Stimulated activated memory B cell treated with anti-CD40 and anti-IgM and Interleukin-4, amounts not matched to agents 10 μg/mL and 1 μg/mL and 100 μg/mL, for 72 hours (primary cell): ENCODE results near the gene HEMGN.
"Not testable (repeated sequence)": the region's sequence is repeated elsewhere in the genome, so short reads cannot be mapped to it uniquely, and the experiment has no call there.

Source experiments
- ATAC-seq: fragments of 150-1000 bp; cut with Tn5 transposase; 2 replicates; pipeline ENCODE4 v1.10.0; 2021
- H3K27ac Mint-ChIP-seq: one replicate; pipeline ENCODE4 v1.8.0; 2022; ENCODE audit warnings: mild to moderate bottlenecking, mixed read lengths
- H3K27me3 Mint-ChIP-seq: one replicate; pipeline ENCODE4 v1.8.0; 2022; ENCODE audit warnings: mixed read lengths
- H3K36me3 Mint-ChIP-seq: one replicate; pipeline ENCODE4 v1.8.0; 2022; ENCODE audit warnings: mixed read lengths
- H3K4me1 Mint-ChIP-seq: one replicate; pipeline ENCODE4 v1.8.0; 2022; ENCODE audit warnings: mixed read lengths
- H3K4me3 Mint-ChIP-seq: one replicate; pipeline ENCODE4 v1.8.0; 2022; ENCODE audit warnings: mild to moderate bottlenecking, moderate library complexity, mixed read lengths
- H3K9me3 Mint-ChIP-seq: one replicate; pipeline ENCODE4 v1.8.0; 2022; ENCODE audit warnings: mixed read lengths

HEMGN gene

DNA sequence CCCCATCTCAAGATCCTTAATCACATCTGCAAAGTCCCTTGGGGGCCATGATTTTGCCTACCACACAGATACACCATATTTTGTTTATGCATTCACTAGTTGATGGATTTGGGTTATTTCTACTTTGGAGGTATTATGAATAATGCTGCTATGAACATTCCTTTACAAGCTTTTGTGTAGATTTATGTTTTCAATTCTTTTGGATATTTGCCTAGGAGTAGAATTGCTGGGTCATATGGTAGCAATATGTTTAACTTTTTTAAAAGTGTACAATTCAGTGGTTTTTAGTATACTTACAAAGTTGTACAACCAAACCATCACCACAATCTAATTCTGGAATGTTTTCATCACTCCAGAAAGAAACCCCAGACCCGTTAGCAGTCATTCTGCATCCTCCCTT is 37.4 kb upstream of the HEMGN start:
- Mint-ChIP-seq H3K27ac (no peak overlapping the region), H3K9me3 (peaks cover 3% of the 10 kb centered on the region), H3K4me3 (no peak overlapping the region), H3K4me1 (no peaks in the 10 kb centered on the region), H3K36me3 (no peaks in the 10 kb centered on the region), H3K27me3 (peaks cover 9% of the 10 kb centered on the region)
- ATAC-seq, result no peak

DNA sequence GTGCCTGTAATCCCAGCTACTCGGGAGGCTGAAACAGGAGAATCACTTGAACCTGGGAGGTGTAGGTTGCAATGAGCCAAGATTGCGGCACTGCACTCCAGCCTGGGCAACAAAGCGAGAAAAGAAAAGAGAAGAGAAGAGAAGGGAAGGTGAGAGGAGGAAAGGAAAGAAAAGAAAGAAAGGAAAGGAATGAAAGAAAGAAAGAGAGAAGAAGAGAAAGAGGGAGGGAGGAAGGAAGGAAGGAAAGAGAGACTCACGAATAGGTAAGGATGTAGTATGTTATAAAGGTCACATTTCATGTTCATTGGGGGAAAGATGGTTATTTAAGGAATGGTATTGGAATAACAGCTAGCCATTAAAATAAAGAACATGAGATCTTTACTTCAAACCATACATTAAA is 34.8 kb upstream of the HEMGN start:
- H3K4me3 Mint-ChIP-seq, result no peak overlapping the region
- H3K9me3 Mint-ChIP-seq, result peaks cover 3% of the 10 kb centered on the region
- ATAC-seq, result no peak
- no peaks in the 10 kb centered on the region for H3K4me1 Mint-ChIP-seq
- no peaks in the 10 kb centered on the region for H3K36me3 Mint-ChIP-seq
- H3K27ac Mint-ChIP-seq, result no peak overlapping the region
- peaks cover 9% of the 10 kb centered on the region for H3K27me3 Mint-ChIP-seq

DNA sequence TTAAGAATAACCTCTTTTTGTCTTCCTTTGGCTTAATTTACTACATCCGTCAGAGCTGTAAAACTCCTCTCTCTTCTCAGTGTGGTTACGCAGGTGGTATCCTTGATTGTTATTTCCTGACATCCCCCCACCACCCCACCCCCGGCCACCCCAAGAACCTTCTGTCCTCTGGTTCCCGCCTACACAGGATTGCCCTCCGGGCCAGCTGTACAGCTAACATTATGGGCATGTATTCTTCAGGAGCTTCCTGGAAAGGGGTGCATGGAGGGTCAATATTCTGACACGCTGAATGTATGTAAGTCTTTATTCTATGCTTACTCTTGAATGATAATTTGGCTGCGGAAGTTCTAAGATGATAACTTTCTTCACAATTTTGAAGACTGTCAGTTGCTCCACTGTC is 32.2 kb upstream of the HEMGN start:
- Mint-ChIP-seq H3K36me3 (no peaks in the 10 kb centered on the region), H3K27me3 (peaks cover 9% of the 10 kb centered on the region), H3K4me3 (no peak overlapping the region), H3K4me1 (no peaks in the 10 kb centered on the region), H3K9me3 (peaks cover 2% of the 10 kb centered on the region), H3K27ac (no peak overlapping the region)
- ATAC-seq, result no peak

DNA sequence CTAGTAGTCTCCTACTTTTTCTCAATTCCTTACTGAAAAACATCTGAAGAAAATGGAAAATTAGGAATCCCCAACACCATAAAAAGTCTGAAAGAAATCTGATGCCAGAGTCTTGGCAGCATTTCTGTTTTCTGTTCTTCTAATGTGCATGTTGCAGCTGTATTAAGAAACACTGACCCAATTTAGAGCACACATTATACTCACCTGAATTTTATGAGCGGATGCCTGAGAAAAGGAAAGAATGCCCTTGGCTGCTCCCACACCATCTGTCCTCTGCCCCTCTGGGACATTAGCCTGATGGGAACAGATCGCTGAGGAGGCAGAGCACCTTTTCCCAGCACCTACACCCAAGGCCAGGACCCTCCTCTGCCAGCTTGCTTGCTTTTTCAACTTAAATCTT is 31.0 kb upstream of the HEMGN start:
- ATAC-seq, result no peak
- Mint-ChIP-seq H3K4me3 (no peak overlapping the region), H3K36me3 (no peaks in the 10 kb centered on the region), H3K9me3 (no peaks in the 10 kb centered on the region), H3K27me3 (peaks cover 9% of the 10 kb centered on the region), H3K27ac (no peak overlapping the region), H3K4me1 (no peaks in the 10 kb centered on the region)

DNA sequence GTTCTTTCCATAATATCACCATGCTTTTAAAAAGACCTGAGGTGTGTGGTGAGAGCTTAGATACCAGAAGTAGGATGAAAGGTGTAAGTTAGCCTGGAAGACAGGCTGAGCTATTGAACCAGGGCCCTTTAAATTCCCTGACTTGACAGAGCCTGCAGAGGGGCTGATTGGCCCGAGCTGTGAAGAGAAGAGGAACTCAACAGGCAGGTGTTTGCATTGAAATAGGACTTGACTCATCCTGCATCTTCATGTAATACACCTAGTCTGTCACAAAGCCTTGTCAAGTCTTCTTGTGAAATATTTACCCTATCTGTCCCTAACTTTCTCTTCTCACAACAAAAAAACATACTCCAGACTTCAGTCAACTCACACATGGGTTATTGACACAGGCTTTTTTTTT is 28.5 kb upstream of the HEMGN start:
- Mint-ChIP-seq H3K4me3 (no peak overlapping the region), H3K9me3 (no peaks in the 10 kb centered on the region), H3K27me3 (no peaks in the 10 kb centered on the region), H3K36me3 (no peaks in the 10 kb centered on the region), H3K27ac (no peak overlapping the region), H3K4me1 (no peaks in the 10 kb centered on the region)
- ATAC-seq, result no peak

DNA sequence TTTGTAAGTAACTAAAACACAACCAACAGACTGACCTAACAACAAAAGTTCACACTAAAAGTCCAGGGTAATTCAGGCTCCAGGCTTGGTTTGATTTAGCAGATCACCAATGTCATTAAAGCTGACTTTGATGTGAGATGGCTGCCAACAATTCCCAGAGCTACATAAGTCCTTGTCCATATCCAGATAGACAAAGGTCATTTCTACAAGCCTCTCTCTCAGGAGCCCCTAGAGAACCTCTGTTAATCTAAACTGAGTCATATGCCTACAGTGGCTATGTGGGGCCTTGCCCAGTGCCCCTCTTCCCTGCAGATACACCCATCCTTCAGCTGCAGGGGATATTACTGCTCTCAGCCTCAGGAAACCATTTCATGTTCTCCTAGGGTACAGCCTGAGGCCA is 26.9 kb upstream of the HEMGN start:
- Mint-ChIP-seq H3K27me3 (no peaks in the 10 kb centered on the region), H3K4me1 (no peaks in the 10 kb centered on the region), H3K27ac (no peak overlapping the region), H3K4me3 (no peak overlapping the region), H3K36me3 (no peaks in the 10 kb centered on the region), H3K9me3 (no peaks in the 10 kb centered on the region)
- no peak for ATAC-seq

DNA sequence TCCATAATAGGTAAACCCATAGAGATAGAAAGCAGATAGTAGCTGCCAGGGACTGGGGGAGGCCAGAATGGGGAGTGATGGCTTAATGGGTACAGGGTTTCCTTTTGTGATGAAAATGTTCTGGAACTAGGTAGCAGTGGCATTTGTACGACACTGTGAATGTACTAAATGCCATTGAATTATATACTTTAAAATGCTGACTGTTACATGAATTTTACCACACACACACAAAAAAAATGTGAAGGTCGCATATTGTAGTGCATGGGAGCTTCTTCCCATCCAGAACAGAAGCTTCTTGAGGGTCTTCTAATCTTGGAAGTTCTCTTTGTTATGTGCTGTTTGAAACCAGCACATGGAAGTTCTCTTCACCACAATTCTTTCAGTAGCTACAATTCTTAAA is 25.3 kb upstream of the HEMGN start:
- no peaks in the 10 kb centered on the region for H3K27me3 Mint-ChIP-seq
- H3K27ac Mint-ChIP-seq, result no peak overlapping the region
- no peaks in the 10 kb centered on the region for H3K9me3 Mint-ChIP-seq
- H3K4me3 Mint-ChIP-seq, result no peak overlapping the region
- H3K4me1 Mint-ChIP-seq, result no peaks in the 10 kb centered on the region
- no peak for ATAC-seq
- no peaks in the 10 kb centered on the region for H3K36me3 Mint-ChIP-seq

DNA sequence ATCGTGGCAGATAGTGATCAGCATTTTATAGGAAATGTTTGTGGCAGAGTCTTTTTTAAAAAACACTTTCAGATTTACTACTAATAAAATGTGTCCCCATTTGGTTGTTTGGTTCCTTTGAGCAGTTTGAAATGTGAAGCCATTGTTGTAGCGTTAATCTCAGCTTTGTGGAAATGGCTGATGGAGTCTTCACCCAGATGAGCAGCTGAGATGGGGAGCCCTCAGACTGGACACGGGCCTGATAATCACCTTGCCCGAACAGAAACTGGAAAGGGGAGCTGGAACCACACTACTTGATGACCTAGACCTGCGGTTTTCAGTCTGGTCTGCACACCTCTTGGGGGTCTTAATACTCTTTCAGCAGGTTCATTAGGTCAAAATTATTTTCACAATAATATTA is 24.6 kb upstream of the HEMGN start:
- Mint-ChIP-seq H3K36me3 (no peaks in the 10 kb centered on the region), H3K27ac (no peak overlapping the region), H3K27me3 (no peaks in the 10 kb centered on the region), H3K9me3 (no peaks in the 10 kb centered on the region), H3K4me1 (no peaks in the 10 kb centered on the region), H3K4me3 (no peak overlapping the region)
- no peak for ATAC-seq

DNA sequence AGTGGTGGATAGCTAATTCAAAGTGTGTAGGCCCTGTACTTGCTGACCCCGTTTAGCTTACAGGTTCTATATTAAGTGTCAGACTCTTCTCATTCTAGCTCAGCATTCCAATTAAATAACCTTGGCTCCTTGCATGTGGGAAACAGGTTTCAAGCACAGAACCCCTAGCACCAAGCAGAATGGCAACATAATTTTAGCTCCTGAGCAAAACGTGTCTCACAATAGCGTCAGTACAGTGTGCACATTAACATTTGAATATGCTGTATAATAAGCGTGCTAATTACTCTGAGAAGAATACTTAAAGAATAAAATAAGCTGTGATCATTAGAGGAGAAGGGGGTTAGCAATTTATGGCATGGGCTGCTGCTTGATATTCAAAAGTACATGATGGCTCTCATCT is 24.2 kb upstream of the HEMGN start:
- no peak overlapping the region for H3K4me3 Mint-ChIP-seq
- H3K4me1 Mint-ChIP-seq, result no peaks in the 10 kb centered on the region
- ATAC-seq, result no peak
- no peak overlapping the region for H3K27ac Mint-ChIP-seq
- no peaks in the 10 kb centered on the region for H3K9me3 Mint-ChIP-seq
- no peaks in the 10 kb centered on the region for H3K36me3 Mint-ChIP-seq
- no peaks in the 10 kb centered on the region for H3K27me3 Mint-ChIP-seq

DNA sequence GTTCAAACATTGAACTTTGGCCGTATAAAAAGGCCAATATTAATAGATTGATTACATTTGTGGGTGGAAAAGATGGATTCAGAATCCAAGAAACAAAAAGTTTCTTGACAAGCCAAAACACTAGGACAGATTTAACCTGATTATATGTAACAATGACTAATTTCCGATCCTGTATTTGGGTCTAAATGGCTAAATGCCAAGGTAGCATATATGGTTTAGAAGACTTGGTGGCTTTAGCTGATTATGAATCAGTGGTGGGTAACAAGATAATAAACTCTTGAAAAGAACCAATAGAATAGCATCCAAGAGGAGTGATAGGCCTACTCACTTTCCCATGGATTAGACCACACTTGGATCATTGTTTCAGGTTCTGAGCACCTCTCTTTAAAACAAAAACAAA is 23.4 kb upstream of the HEMGN start:
- H3K9me3 Mint-ChIP-seq, result no peaks in the 10 kb centered on the region
- H3K27ac Mint-ChIP-seq, result no peak overlapping the region
- no peaks in the 10 kb centered on the region for H3K27me3 Mint-ChIP-seq
- no peaks in the 10 kb centered on the region for H3K36me3 Mint-ChIP-seq
- no peak overlapping the region for H3K4me3 Mint-ChIP-seq
- no peak for ATAC-seq
- no peaks in the 10 kb centered on the region for H3K4me1 Mint-ChIP-seq

DNA sequence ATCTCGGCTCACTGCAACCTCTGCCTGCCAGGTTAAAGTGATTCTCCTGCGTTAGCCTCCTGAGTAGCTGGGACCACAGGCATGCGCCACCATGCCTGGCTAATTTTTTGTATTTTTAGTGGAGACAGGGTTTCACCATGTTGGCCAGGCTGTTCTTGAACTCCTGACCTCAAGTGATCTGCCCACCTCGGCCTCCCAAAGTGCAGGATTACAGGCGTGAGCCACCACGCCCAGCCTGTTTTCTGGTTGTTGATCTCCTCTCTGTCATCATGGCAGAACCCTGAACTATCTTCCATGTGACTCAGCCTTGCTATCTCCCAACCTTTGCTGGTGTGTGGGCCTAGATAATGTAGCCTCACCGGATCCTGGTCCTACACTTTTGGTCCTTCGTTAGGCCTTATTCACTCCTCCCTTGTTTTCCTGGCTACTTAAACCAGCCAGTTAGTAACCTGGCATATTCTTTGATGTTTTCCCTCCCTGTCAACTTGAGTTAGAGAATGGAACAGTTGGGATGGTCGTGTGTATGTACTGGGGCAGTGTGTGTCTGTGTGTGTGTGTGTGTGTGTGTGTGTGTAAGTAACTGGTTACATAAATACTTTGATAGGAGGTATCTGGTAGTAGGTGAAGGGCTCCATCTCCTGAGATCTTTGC is 22.8 kb upstream of the HEMGN start:
- not testable (repeated sequence) for H3K4me3 Mint-ChIP-seq, H3K4me1 Mint-ChIP-seq, H3K27ac Mint-ChIP-seq, H3K36me3 Mint-ChIP-seq, H3K27me3 Mint-ChIP-seq, ATAC-seq, H3K9me3 Mint-ChIP-seq

DNA sequence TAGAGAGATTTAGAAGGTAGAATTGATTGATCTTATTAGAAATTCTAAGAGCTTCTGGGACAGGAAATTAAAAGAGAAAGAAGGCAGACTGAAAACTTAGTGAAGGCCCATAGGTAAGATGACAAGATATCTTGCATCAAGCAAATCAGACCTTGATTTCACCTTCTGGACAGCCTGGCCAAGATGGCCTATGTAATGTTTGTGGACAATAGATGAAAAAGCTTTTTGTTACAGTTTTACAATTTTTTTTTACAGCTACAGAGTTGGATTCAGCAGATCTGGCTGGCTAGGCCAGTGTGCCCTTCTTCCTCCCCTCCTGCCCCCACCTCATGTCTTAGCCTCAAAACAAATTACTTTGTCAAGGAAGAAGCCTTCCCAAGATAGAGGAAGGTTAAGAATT is 21.6 kb upstream of the HEMGN start:
- no peak overlapping the region for H3K4me3 Mint-ChIP-seq
- ATAC-seq, result no peak
- H3K27ac Mint-ChIP-seq, result no peak overlapping the region
- H3K36me3 Mint-ChIP-seq, result no peaks in the 10 kb centered on the region
- no peaks in the 10 kb centered on the region for H3K27me3 Mint-ChIP-seq
- no peaks in the 10 kb centered on the region for H3K9me3 Mint-ChIP-seq
- no peaks in the 10 kb centered on the region for H3K4me1 Mint-ChIP-seq

DNA sequence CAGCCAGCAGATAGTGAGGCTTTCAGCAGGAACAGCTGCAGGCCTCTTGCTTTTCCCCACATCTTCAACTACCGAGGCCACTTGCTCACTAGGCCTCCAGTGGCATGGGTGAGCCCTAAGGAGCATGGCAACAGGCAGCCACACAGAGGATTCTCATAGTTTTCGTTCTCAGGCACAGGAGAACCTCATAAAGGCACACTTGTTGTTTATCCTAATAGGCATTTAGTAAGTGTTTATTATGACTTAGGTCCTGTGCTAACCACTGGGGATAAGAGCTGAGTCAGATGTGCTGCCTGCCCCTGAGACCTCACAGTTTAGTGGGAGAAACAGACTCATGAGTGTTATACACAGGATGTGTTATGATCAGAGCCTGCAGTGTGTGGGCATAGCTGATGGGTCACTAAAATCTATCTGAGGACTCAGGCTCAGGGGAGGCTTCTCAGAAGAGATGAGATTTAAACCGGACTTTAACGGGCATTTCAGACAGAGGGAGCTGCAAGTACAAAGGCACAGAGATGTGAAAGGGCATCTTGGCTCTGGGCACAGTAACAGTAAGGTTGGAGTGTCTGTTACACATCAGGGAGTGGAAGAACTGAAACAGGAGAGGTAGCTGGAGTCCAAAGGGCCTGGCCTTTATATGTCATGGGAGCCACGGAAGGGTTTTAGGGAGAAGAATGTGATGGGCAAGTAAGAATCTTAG is 21.0 kb upstream of the HEMGN start:
- Mint-ChIP-seq H3K36me3 (no peaks in the 10 kb centered on the region), H3K27ac (no peak overlapping the region), H3K9me3 (no peaks in the 10 kb centered on the region), H3K27me3 (no peaks in the 10 kb centered on the region), H3K4me1 (no peaks in the 10 kb centered on the region), H3K4me3 (no peak overlapping the region)
- no peak for ATAC-seq

DNA sequence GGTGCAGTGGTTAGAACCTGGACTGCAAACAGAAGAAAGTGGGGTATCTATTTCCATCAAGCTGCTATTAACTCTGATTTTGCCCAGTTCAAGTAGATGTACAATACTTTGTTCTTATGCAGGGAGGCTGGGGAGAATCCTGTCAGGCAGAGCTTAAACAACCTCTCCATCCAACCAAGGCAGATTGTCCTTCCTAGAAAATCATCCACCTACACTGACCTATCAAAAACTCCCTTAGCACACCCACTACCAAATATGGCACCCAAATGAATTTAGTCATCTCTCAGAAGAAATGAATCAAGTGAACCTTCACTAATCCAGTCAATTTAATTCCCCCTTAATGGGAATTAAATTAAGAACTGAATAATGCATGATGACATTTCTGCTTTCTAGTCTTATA is 18.4 kb upstream of the HEMGN start:
- Mint-ChIP-seq H3K4me3 (no peak overlapping the region), H3K9me3 (no peaks in the 10 kb centered on the region), H3K27me3 (no peaks in the 10 kb centered on the region), H3K36me3 (no peaks in the 10 kb centered on the region), H3K4me1 (no peaks in the 10 kb centered on the region), H3K27ac (no peak overlapping the region)
- no peak for ATAC-seq

DNA sequence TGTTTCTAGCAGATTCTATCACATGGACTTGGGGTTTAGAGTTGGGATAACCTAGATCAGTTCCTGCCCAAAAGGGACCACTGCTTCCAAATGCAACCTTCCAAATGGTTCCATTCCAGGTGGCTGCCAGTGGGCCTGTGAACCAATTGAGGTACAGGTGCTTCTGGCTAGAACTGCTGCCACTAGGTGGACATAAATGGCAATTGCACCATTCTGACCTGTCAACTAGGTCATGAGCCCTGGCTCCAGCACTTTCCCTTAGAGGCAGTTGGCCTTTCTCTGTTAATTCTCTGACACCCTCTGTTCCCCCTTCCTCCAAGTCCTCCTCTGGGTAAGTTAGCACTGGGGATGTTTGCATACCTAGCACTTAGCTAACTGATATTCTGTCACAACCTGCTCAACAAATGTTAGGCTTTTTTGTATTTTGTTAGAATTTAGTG is 16.6 kb upstream of the HEMGN start:
- H3K27me3 Mint-ChIP-seq, result no peaks in the 10 kb centered on the region
- no peak overlapping the region for H3K27ac Mint-ChIP-seq
- H3K36me3 Mint-ChIP-seq, result no peaks in the 10 kb centered on the region
- no peak overlapping the region for H3K4me3 Mint-ChIP-seq
- ATAC-seq, result peak; percentile 67
- no peaks in the 10 kb centered on the region for H3K9me3 Mint-ChIP-seq
- H3K4me1 Mint-ChIP-seq, result no peaks in the 10 kb centered on the region

DNA sequence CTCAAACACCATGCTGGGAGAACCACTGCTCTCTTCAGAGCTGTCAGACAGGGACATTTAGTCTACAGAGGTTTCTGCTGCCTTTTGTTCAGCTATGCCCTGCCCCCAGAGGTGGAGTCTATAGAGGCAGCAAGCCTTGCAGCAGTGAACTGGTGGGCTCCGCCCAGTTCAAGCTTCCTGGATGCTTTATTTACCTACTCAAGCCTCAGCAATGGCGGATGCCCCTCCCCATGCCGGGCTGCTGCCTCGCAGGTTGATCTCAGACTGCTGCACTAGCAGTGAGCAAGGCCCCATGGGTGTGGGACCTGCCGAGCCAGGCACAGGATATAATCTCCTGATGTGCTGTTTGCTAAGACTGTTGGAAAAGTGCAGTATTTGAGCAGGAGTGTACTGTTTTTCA is 12.9 kb upstream of the HEMGN start:
- not testable (repeated sequence) for H3K36me3 Mint-ChIP-seq, H3K27ac Mint-ChIP-seq, ATAC-seq

More for the DNA sequence above, 12.9 kb upstream of the HEMGN start:
- H3K4me1 Mint-ChIP-seq, H3K27me3 Mint-ChIP-seq, H3K9me3 Mint-ChIP-seq, H3K4me3 Mint-ChIP-seq: not testable (repeated sequence)
